GM23338 (cell line): Measurements from ENCODE around the gene PRSS21. TPM values are rescaled to one million over a fixed set of nuclear protein-coding genes. Genes with fewer than 3 reads are reported as not detected.

Source experiments
- ATAC-seq: fragments of 200-7000 bp; cut with Tn5 transposase; 3 replicates; pipeline ENCODE4 v1.9.1; 2020
- DNase-seq: peaks from one replicate; pipeline ENCODE4 v3.0.0-alpha.2; 2015; ENCODE audit warnings: low spot score
- H2AFZ ChIP-seq: fragments of 200-600 bp; sonication (generic); 2 replicates; pipeline ENCODE4 v1.8.0; 2016; ENCODE audit warnings: antibody characterized with exemption, mild to moderate bottlenecking, moderate library complexity
- H3F3A ChIP-seq: fragments of 200-600 bp; sonication (generic); replicated peaks from 2 replicates; pipeline ENCODE4 v1.8.0; 2017; ENCODE audit warnings: antibody characterized with exemption, mixed run types, low read depth
- H3K27ac ChIP-seq: fragments of 200-600 bp; sonication (generic); 2 replicates; pipeline ENCODE4 v1.6.1; 2016; ENCODE audit warnings: low read depth
- H3K27me3 ChIP-seq: fragments of 200-600 bp; sonication (generic); 2 replicates; pipeline ENCODE4 v1.8.0; 2016; ENCODE audit warnings: mild to moderate bottlenecking, mixed run types, moderate library complexity; ENCODE audit not compliant: insufficient read depth
- H3K36me3 ChIP-seq: fragments of 200-600 bp; sonication (generic); 2 replicates; pipeline ENCODE4 v1.8.0; 2016; ENCODE audit warnings: mild to moderate bottlenecking; ENCODE audit not compliant: insufficient read depth
- H3K4me1 ChIP-seq: fragments of 200-600 bp; sonication (generic); 2 replicates; pipeline ENCODE4 v1.8.0; 2016; ENCODE audit warnings: mild to moderate bottlenecking, moderate library complexity; ENCODE audit not compliant: insufficient read depth
- H3K4me2 ChIP-seq: fragments of 200-600 bp; sonication (generic); 2 replicates; pipeline ENCODE4 v1.7.1; 2017; ENCODE audit warnings: mixed run types
- H3K4me3 ChIP-seq: fragments of 200-600 bp; sonication (generic); 2 replicates; pipeline ENCODE4 v1.6.1; 2016; ENCODE audit warnings: mixed run types
- H3K79me2 ChIP-seq: fragments of 200-600 bp; sonication (generic); replicated peaks from 2 replicates; pipeline ENCODE4 v1.8.0; 2017; ENCODE audit warnings: mild to moderate bottlenecking; ENCODE audit not compliant: insufficient read depth
- H3K9me2 ChIP-seq: fragments of 200-600 bp; sonication (generic); 2 replicates; pipeline ENCODE4 v1.8.0; 2017; ENCODE audit not compliant: insufficient read depth
- H4K20me1 ChIP-seq: fragments of 200-600 bp; sonication (generic); replicated peaks from 2 replicates; pipeline ENCODE4 v1.8.0; 2017; ENCODE audit warnings: mild to moderate bottlenecking; ENCODE audit not compliant: insufficient read depth
- H3K27ac Mint-ChIP-seq: 2 replicates; pipeline ENCODE4 v1.8.0; 2020; ENCODE audit warnings: inconsistent platforms, mild to moderate bottlenecking, moderate library complexity, mixed read lengths
- H3K27me3 Mint-ChIP-seq: 3 replicates; pipeline ENCODE4 v1.8.0; 2022; ENCODE audit warnings: low read depth, mild to moderate bottlenecking, moderate library complexity, mixed read lengths, inconsistent platforms; ENCODE audit not compliant: insufficient read depth, poor library complexity
- H3K36me3 Mint-ChIP-seq: 3 replicates; pipeline ENCODE4 v1.8.0; 2021; ENCODE audit warnings: low read depth, mild to moderate bottlenecking, inconsistent platforms, moderate library complexity, mixed read lengths
- H3K4me1 Mint-ChIP-seq: 3 replicates; pipeline ENCODE4 v1.8.0; 2020; ENCODE audit warnings: mild to moderate bottlenecking, inconsistent platforms, mixed read lengths
- H3K4me3 Mint-ChIP-seq: 3 replicates; pipeline ENCODE4 v1.8.0; 2021; ENCODE audit warnings: moderate library complexity, mild to moderate bottlenecking, inconsistent platforms, mixed read lengths
- H3K9me3 Mint-ChIP-seq: 3 replicates; pipeline ENCODE4 v1.8.0; 2020; ENCODE audit warnings: moderate library complexity, mild to moderate bottlenecking, inconsistent platforms, mixed read lengths
- CREB1 ChIP-seq: fragments of 250-450 bp; sonication (Bioruptor Pico); IDR thresholded peaks from 2 replicates; pipeline ENCODE4 v1.5.0; 2020; ENCODE audit warnings: low read depth, mild to moderate bottlenecking, moderate library complexity
- EZH2 ChIP-seq: fragments of 200-600 bp; sonication (generic); IDR thresholded peaks from one replicate; pipeline ENCODE4 v1.8.0; 2017; ENCODE audit warnings: antibody characterized with exemption, mild to moderate bottlenecking, low read depth; ENCODE audit not compliant: unreplicated experiment
- JUNB ChIP-seq: IDR thresholded peaks from one replicate; pipeline ENCODE4 v1.6.1; 2016; ENCODE audit warnings: antibody characterized with exemption; ENCODE audit not compliant: unreplicated experiment
- POLR2AphosphoS5 ChIP-seq: IDR thresholded peaks from 2 replicates; pipeline ENCODE4 v1.6.1; 2016; ENCODE audit warnings: antibody characterized with exemption, low read depth
- ZNF331 ChIP-seq: fragments of 250-450 bp; sonication (Bioruptor Pico); IDR thresholded peaks from 2 replicates; pipeline ENCODE4 v1.5.0; 2020; ENCODE audit warnings: low read depth, mild to moderate bottlenecking, moderate library complexity
- polyA plus RNA-seq: library from polyadenylated mRNA; unstranded; fragments of >200 nt; fragmentation: Nextera tagmentation; extraction: Ambion mirVana; gene quantifications from 2 replicates; pipeline ENCODE4 v1.2.1, GENCODE V29; 2016
- total RNA-seq: library from RNA; depleted of rRNA; stranded (reverse); fragments of >200 nt; shearing (Covaris generic); gene quantifications from 2 replicates; pipeline ENCODE4 v1.2.3, GENCODE V29; 2014
- TF ChIP-seq, protein P1 (sequence below): fragments of 250-450 bp; sonication (Bioruptor Pico); IDR thresholded peaks from 2 replicates; pipeline ENCODE4 v1.5.0; 2020; ENCODE audit warnings: mild to moderate bottlenecking, moderate library complexity

The PRSS21 gene
- total and polyA plus RNA-seq, 2 experiments from 2014 or later, result 2.4 to 3.1 TPM

DNA sequence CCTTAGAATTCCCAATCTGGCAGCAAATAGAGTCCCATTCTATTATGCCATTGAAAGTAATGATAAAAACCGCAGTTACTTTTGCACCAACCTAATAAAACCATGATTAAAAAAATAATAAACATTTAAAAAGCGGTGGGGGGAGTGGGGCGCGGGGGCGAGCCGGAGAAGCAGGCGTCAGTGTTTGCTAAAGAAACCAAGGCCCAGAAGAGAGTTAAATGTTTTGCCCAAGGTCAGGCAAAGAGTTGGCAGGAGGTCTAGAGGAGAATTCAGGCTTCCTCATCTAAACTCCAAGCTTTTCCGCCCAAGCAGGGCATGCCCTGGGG lies 50.6 kb downstream of the PRSS21 start:
- Histone ChIP-seq H3K79me2 (no peaks in the 10 kb centered on the region), H3K4me1 (peaks cover 5% of the 10 kb centered on the region; the same call in 1 of the 2 replicates), H3F3A (no peaks in the 10 kb centered on the region), H2AFZ (peak overlapping the region; percentile 99), H3K9me2 (no peaks in the 10 kb centered on the region; the same call in 1 of the 2 replicates), H3K36me3 (no peaks in the 10 kb centered on the region), H3K27me3 (peaks cover 56% of the 10 kb centered on the region), H3K4me2 (peak overlapping the region; percentile 80), H3K27ac (peak overlapping the region; percentile 90), H3K4me3 (peak overlapping the region; percentile 64), H4K20me1 (no peaks in the 10 kb centered on the region)
- H3K4me1 Mint-ChIP-seq, result no peaks in the 10 kb centered on the region
- H3K27ac Mint-ChIP-seq, result no peak overlapping the region
- no peak for TF ChIP-seq ZNF331 (CRISPR knock-in tag)
- no peak for TF ChIP-seq CREB1
- TF ChIP-seq, protein P1, sequence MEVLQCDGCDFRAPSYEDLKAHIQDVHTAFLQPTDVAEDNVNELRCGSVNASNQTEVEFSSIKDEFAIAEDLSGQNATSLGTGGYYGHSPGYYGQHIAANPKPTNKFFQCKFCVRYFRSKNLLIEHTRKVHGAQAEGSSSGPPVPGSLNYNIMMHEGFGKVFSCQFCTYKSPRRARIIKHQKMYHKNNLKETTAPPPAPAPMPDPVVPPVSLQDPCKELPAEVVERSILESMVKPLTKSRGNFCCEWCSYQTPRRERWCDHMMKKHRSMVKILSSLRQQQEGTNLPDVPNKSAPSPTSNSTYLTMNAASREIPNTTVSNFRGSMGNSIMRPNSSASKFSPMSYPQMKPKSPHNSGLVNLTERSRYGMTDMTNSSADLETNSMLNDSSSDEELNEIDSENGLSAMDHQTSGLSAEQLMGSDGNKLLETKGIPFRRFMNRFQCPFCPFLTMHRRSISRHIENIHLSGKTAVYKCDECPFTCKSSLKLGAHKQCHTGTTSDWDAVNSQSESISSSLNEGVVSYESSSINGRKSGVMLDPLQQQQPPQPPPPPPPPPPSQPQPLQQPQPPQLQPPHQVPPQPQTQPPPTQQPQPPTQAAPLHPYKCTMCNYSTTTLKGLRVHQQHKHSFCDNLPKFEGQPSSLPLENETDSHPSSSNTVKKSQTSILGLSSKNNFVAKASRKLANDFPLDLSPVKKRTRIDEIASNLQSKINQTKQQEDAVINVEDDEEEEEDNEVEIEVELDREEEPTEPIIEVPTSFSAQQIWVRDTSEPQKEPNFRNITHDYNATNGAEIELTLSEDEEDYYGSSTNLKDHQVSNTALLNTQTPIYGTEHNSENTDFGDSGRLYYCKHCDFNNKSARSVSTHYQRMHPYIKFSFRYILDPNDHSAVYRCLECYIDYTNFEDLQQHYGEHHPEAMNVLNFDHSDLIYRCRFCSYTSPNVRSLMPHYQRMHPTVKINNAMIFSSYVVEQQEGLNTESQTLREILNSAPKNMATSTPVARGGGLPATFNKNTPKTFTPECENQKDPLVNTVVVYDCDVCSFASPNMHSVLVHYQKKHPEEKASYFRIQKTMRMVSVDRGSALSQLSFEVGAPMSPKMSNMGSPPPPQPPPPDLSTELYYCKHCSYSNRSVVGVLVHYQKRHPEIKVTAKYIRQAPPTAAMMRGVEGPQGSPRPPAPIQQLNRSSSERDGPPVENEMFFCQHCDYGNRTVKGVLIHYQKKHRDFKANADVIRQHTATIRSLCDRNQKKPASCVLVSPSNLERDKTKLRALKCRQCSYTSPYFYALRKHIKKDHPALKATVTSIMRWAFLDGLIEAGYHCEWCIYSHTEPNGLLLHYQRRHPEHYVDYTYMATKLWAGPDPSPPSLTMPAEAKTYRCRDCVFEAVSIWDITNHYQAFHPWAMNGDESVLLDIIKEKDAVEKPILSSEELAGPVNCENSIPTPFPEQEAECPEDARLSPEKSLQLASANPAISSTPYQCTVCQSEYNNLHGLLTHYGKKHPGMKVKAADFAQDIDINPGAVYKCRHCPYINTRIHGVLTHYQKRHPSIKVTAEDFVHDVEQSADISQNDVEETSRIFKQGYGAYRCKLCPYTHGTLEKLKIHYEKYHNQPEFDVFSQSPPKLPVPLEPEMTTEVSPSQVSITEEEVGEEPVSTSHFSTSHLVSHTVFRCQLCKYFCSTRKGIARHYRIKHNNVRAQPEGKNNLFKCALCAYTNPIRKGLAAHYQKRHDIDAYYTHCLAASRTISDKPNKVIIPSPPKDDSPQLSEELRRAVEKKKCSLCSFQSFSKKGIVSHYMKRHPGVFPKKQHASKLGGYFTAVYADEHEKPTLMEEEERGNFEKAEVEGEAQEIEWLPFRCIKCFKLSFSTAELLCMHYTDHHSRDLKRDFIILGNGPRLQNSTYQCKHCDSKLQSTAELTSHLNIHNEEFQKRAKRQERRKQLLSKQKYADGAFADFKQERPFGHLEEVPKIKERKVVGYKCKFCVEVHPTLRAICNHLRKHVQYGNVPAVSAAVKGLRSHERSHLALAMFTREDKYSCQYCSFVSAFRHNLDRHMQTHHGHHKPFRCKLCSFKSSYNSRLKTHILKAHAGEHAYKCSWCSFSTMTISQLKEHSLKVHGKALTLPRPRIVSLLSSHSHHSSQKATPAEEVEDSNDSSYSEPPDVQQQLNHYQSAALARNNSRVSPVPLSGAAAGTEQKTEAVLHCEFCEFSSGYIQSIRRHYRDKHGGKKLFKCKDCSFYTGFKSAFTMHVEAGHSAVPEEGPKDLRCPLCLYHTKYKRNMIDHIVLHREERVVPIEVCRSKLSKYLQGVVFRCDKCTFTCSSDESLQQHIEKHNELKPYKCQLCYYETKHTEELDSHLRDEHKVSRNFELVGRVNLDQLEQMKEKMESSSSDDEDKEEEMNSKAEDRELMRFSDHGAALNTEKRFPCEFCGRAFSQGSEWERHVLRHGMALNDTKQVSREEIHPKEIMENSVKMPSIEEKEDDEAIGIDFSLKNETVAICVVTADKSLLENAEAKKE, result no peak
- TF ChIP-seq JUNB, result no peak
- TF ChIP-seq POLR2AphosphoS5, result no peak
- TF ChIP-seq EZH2, result no peak
- no peaks in the 10 kb centered on the region for H3K9me3 Mint-ChIP-seq
- peak overlapping the region; percentile 84 for H3K4me3 Mint-ChIP-seq
- ATAC-seq (no peak), DNase-seq (no peak)
- H3K27me3 Mint-ChIP-seq, result peaks cover 25% of the 10 kb centered on the region
- no peaks in the 10 kb centered on the region for H3K36me3 Mint-ChIP-seq
